K562 treated with DMSO at 1 percent for 24 hours (cell line): ENCODE data around the gene HSPA8. TPM values are rescaled to one million over a fixed set of nuclear protein-coding genes. Genes with fewer than 3 reads are reported as not detected.

Experiments
- total RNA-seq: library from RNA; unstranded; fragments of 300-600 nt; gene quantifications from 2 replicates; pipeline ENCODE4 v1.2.3, GENCODE V29; 2022; ENCODE audit warnings: low read depth; ENCODE audit not compliant: insufficient read depth

Gene HSPA8
- 951 and 978 TPM in 2 replicates for total RNA-seq

DNA sequence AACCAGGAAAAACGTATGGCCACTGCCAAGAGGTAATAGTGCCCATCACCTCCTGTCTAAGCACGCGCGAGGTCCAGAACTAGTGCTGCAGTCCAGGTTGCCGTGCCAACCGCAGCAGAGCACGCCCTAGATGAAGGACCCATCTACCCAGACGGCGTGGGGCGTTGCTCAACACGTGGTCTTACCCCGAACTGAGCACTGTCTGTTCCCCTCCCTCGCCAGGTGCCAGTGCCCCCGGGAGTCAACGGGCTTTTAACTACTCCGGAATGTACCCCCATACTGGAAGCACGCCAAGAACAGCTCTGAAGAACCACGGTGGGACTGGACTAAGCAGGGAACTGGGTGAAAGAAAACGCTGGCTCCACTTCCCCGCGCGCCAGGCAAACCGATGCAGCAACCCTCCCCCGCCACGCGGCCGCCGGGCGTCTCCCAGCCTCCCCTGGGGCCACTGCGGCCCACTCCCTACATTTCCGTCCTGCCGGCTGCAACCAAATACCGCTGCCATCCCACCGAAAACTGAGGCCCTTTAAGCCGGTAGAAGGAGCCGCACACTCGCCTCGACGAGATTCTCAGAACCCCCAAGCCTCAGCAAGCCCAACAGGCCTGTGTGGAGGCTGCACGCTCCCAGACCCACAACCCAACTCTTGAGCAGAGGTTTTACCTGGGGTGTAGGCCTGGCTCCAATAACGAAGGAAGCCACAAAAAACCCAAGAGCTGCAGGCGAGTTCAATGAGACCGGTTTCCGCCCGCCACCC is at the start of gene HSPA8:
HSPA8 (minus strand) TSS at position 734 of the 755 bp plus-strand sequence. CDS start 812 bp downstream, outside the sequence.

Other genes with a start within 250 kb of the HSPA8 start
- gene CRTAM, start 223.6 kb downstream of the HSPA8 start, total RNA-seq: not detected in 2 replicates
- gene JHY, start 179.4 kb downstream of the HSPA8 start, total RNA-seq: not detected in 2 replicates
- gene BSX, start 80.3 kb downstream of the HSPA8 start, total RNA-seq: not detected in 2 replicates
- gene CLMP, start 133.1 kb upstream of the HSPA8 start, total RNA-seq: not detected in 2 replicates